HEK293 (cell line): ENCODE results near the gene MXD4.
A peak's percentile ranks its signal among the peaks of the same experiment; 100 is the strongest.

ENCODE experiments used
- CTCF ChIA-PET: fragments of 350-600 bp; formaldehyde crosslinking; extraction: SDS; loops from one replicate; lab custom pipeline; 2021; ENCODE audit warnings: antibody characterized with exemption; lab: Yijun Ruan, JAX
- POLR2A ChIA-PET: fragments of 300-600 bp; formaldehyde crosslinking; extraction: SDS; loops from one replicate; lab custom pipeline; 2020; ENCODE audit warnings: antibody characterized with exemption, inconsistent platforms; lab: Yijun Ruan, JAX
- H3K27ac ChIP-seq: fragments of 200-500 bp; sonication (Bioruptor generic); 2 replicates; pipeline ENCODE4 v1.5.1; 2014; ENCODE audit warnings: low read depth, low read length, control low read depth, inconsistent platforms; ENCODE audit errors: extremely low read depth
- H3K36me3 ChIP-seq, 2 experiments: fragments of 200-500 bp in 1 of 2; sonication (Bioruptor generic) in 1 of 2; 1 replicate in 1 of 2; 2 replicates in 1 of 2; pipeline ENCODE4 v1.5.1; 2014 to 2017; ENCODE audit warnings: inconsistent platforms in 2 of 2, low read length in 2 of 2; ENCODE audit not compliant: control insufficient read depth in 2 of 2, insufficient read depth in 1 of 2
- H3K4me1 ChIP-seq: fragments of 200-500 bp; sonication (Bioruptor generic); 2 replicates; pipeline ENCODE4 v1.5.1; 2014; ENCODE audit warnings: mild to moderate bottlenecking, low read length, inconsistent platforms; ENCODE audit not compliant: control insufficient read depth, insufficient read depth
- H3K4me3 ChIP-seq: 2 replicates; pipeline ENCODE4 v1.5.1; 2011; ENCODE audit warnings: low read depth, mild to moderate bottlenecking, control low read depth, low read length, moderate library complexity
- H3K9me3 ChIP-seq: fragments of 200-500 bp; sonication (Bioruptor generic); 2 replicates; pipeline ENCODE4 v1.5.1; 2014; ENCODE audit warnings: low read depth, low read length, inconsistent platforms; ENCODE audit not compliant: control insufficient read depth, insufficient read depth
- BCL11A ChIP-seq: fragments of 450-650 bp; formaldehyde crosslinking; IDR thresholded peaks from 2 replicates; pipeline ENCODE4 v1.5.1; 2016; ENCODE audit warnings: low read depth, missing biosample characterization, missing genetic modification characterization
- PRDM6 ChIP-seq: fragments of 450-650 bp; formaldehyde crosslinking; IDR thresholded peaks from 2 replicates; pipeline ENCODE4 v1.5.1; 2017; ENCODE audit warnings: missing biosample characterization, missing genetic modification characterization
- ZNF146 ChIP-seq: fragments of 450-650 bp; formaldehyde crosslinking; IDR thresholded peaks from 2 replicates; pipeline ENCODE4 v1.5.1; 2016; ENCODE audit warnings: missing biosample characterization, missing genetic modification characterization
- ZNF157 ChIP-seq: fragments of 450-650 bp; formaldehyde crosslinking; IDR thresholded peaks from 2 replicates; pipeline ENCODE4 v1.5.1; 2016; ENCODE audit warnings: missing biosample characterization, missing genetic modification characterization
- ZNF513 ChIP-seq: fragments of 450-650 bp; IDR thresholded peaks from 2 replicates; pipeline ENCODE4 v1.5.1; 2018; ENCODE audit warnings: missing biosample characterization, missing genetic modification characterization
- ZNF677 ChIP-seq: fragments of 450-650 bp; IDR thresholded peaks from 2 replicates; pipeline ENCODE4 v1.5.0; 2018; ENCODE audit warnings: missing biosample characterization, mild to moderate bottlenecking, missing genetic modification characterization, moderate library complexity
- ZNF692 ChIP-seq: fragments of 450-650 bp; formaldehyde crosslinking; IDR thresholded peaks from 2 replicates; pipeline ENCODE4 v1.5.1; 2016; ENCODE audit warnings: missing biosample characterization, missing genetic modification characterization
- ZNF792 ChIP-seq: fragments of 450-650 bp; formaldehyde crosslinking; IDR thresholded peaks from 2 replicates; pipeline ENCODE4 v1.5.1; 2016; ENCODE audit warnings: missing biosample characterization, missing genetic modification characterization
- ZSCAN18 ChIP-seq: fragments of 450-650 bp; formaldehyde crosslinking; IDR thresholded peaks from 2 replicates; pipeline ENCODE4 v1.5.1; 2016; ENCODE audit warnings: missing biosample characterization, missing genetic modification characterization

The MXD4 gene

GRCh38 chr4:2252530-2253091 lies 9.3 kb downstream of the MXD4 start:
- ChIA-PET POLR2A (interaction anchor here (1.5 kb wide), 1 partner anchor 11 kb away, joined by 3 read pairs; the partner anchor contains the start of genes HAUS3 and POLN), CTCF (no interaction called here)
- Histone ChIP-seq H3K36me3 (peaks cover 0 to 85% of the 10 kb centered on the region in 2 experiments; a peak in 1 of 3 replicates), H3K4me1 (no peaks in the 10 kb centered on the region), H3K27ac (no peak overlapping the region), H3K9me3 (no peaks in the 10 kb centered on the region)
- TF ChIP-seq ZNF146 (tag by site-specific recombination) (no peak), ZNF677 (tag by site-specific recombination) (peak; percentile 62; the same call in 1 of the 2 replicates), ZSCAN18 (no peak), ZNF792 (no peak)
- TF ChIP-seq, all 188 proteins: peak for 1
- no peak overlapping the region for H3K4me3 ChIP-seq

GRCh38 chr4:2251795-2252529 lies 9.9 kb downstream of the MXD4 start:
- Histone ChIP-seq H3K9me3 (no peaks in the 10 kb centered on the region), H3K36me3 (peaks cover 0 to 78% of the 10 kb centered on the region in 2 experiments; a peak in 1 of 3 replicates), H3K4me1 (no peaks in the 10 kb centered on the region), H3K4me3 (no peak overlapping the region), H3K27ac (no peak overlapping the region)
- ChIA-PET POLR2A (interaction anchor here (1.5 kb wide), 1 partner anchor 10 kb away, joined by 3 read pairs; the partner anchor contains the start of genes HAUS3 and POLN), CTCF (no interaction called here)
- TF ChIP-seq ZNF157 (tag by site-specific recombination) (no peak), ZNF513 (tag by site-specific recombination) (no peak)

GRCh38 chr4:2251073-2251794 lies 10.7 kb downstream of the MXD4 start:
- Histone ChIP-seq H3K36me3 (peaks cover 0 to 71% of the 10 kb centered on the region in 2 experiments; a peak in 1 of 3 replicates), H3K4me1 (no peaks in the 10 kb centered on the region), H3K4me3 (no peak overlapping the region), H3K9me3 (no peaks in the 10 kb centered on the region), H3K27ac (no peak overlapping the region)
- no peak for TF ChIP-seq PRDM6 (tag by site-specific recombination)
- TF ChIP-seq BCL11A = no peak
- 0 out of 2 replicates have a peak, but pooled peaks have one; percentile 19 for TF ChIP-seq ZNF692 (tag by site-specific recombination)
- CTCF ChIA-PET = no interaction called here
- POLR2A ChIA-PET = interaction anchor here (1.5 kb wide), 1 partner anchor 9 kb away, joined by 3 read pairs; the partner anchor contains the start of genes HAUS3 and POLN
